IMR-90 (cell line): Measurements from ENCODE around the gene PCSK2. TPM values are rescaled to one million over a fixed set of nuclear protein-coding genes. Genes with fewer than 3 reads are reported as not detected.

Source experiments
- ATAC-seq: fragments of 200-7000 bp; cut with Tn5 transposase; 2 replicates; pipeline ENCODE4 v1.9.1; 2020; ENCODE audit warnings: low read depth, mild to moderate bottlenecking, moderate library complexity
- BruUV-seq: library from RNA; stranded (reverse); fragments of 400-500 nt; replicated peaks from 2 replicates; lab custom pipeline; 2021; lab: Mats Ljungman, UMichigan
- CTCF ChIA-PET: fragments of 300-600 bp; formaldehyde crosslinking; extraction: SDS; loops from one replicate; lab custom pipeline; 2021; ENCODE audit warnings: antibody characterized with exemption; lab: Yijun Ruan, JAX
- POLR2A ChIA-PET: fragments of 300-600 bp; sonication (Branson Sonifier 250); formaldehyde crosslinking; loops from one replicate; lab custom pipeline; 2022; ENCODE audit warnings: antibody characterized with exemption; ENCODE audit not compliant: unreplicated experiment; lab: Charles Lee
- DNase-seq: peaks from one replicate; pipeline ENCODE4 v3.0.0; 2013
- H2AFZ ChIP-seq: replicated peaks from 2 replicates; pipeline ENCODE3; 2013; ENCODE audit warnings: low read length, mild to moderate bottlenecking; ENCODE audit not compliant: poor library complexity
- H2AK5ac ChIP-seq: 2 replicates; pipeline ENCODE4 v1.6.1; 2013; ENCODE audit warnings: low read depth, low read length, inconsistent platforms
- H2AK9ac ChIP-seq: replicated peaks from 2 replicates; pipeline ENCODE3; 2013; ENCODE audit warnings: mild to moderate bottlenecking, low read depth, low read length, moderate library complexity; ENCODE audit not compliant: poor library complexity
- H2BK120ac ChIP-seq: 2 replicates; pipeline ENCODE4 v1.6.1; 2013; ENCODE audit warnings: low read depth, low read length, inconsistent platforms
- H2BK15ac ChIP-seq: 3 replicates; pipeline ENCODE4 v1.6.1; 2013; ENCODE audit warnings: low read depth, low read length, inconsistent platforms
- H2BK20ac ChIP-seq: 2 replicates; pipeline ENCODE4 v1.6.1; 2013; ENCODE audit warnings: low read depth, mild to moderate bottlenecking, inconsistent platforms, low read length, moderate library complexity
- H2BK5ac ChIP-seq: 2 replicates; pipeline ENCODE4 v1.6.1; 2013; ENCODE audit warnings: mild to moderate bottlenecking, low read depth, low read length, inconsistent platforms; ENCODE audit not compliant: poor library complexity, severe bottlenecking
- H3K14ac ChIP-seq: replicated peaks from 2 replicates; pipeline ENCODE4 v1.6.1; 2013; ENCODE audit warnings: low read depth, low read length, inconsistent platforms
- H3K18ac ChIP-seq: 2 replicates; pipeline ENCODE4 v1.6.1; 2013; ENCODE audit warnings: low read depth, low read length, control low read depth
- H3K23ac ChIP-seq: 2 replicates; pipeline ENCODE4 v1.6.1; 2013; ENCODE audit warnings: low read depth, low read length, inconsistent platforms
- H3K27ac ChIP-seq: 2 replicates; pipeline ENCODE4 v1.5.1; 2013; ENCODE audit warnings: mild to moderate bottlenecking, control low read depth, low read length; ENCODE audit not compliant: insufficient read depth
- H3K27me3 ChIP-seq: 2 replicates; pipeline ENCODE4 v1.6.1; 2013; ENCODE audit warnings: low read length; ENCODE audit not compliant: control insufficient read depth, insufficient read depth
- H3K36me3 ChIP-seq: 2 replicates; pipeline ENCODE4 v1.6.1; 2013; ENCODE audit warnings: low read length, mixed read lengths; ENCODE audit not compliant: control insufficient read depth, insufficient read depth
- H3K4ac ChIP-seq: 2 replicates; pipeline ENCODE4 v1.6.1; 2013; ENCODE audit warnings: low read depth, low read length, inconsistent platforms
- H3K4me1 ChIP-seq: 2 replicates; pipeline ENCODE4 v1.6.1; 2013; ENCODE audit warnings: low read length, mixed read lengths; ENCODE audit not compliant: control insufficient read depth, insufficient read depth
- H3K4me2 ChIP-seq: 2 replicates; pipeline ENCODE4 v1.6.1; 2013; ENCODE audit warnings: low read depth, mild to moderate bottlenecking, control low read depth, low read length, moderate library complexity
- H3K4me3 ChIP-seq: 2 replicates; pipeline ENCODE4 v1.5.1; 2013; ENCODE audit warnings: low read depth, mild to moderate bottlenecking, control low read depth, low read length, moderate library complexity; ENCODE audit not compliant: insufficient read depth
- H3K56ac ChIP-seq: 2 replicates; pipeline ENCODE4 v1.6.1; 2013; ENCODE audit warnings: low read length, inconsistent platforms; ENCODE audit not compliant: insufficient read depth; ENCODE audit errors: extremely low read depth
- H3K79me1 ChIP-seq, 2 experiments: 2 replicates each; pipeline ENCODE4 v1.6.1; 2013; ENCODE audit warnings: low read length in 2 of 2, inconsistent platforms in 1 of 2, low read depth in 1 of 2
- H3K9ac ChIP-seq: 2 replicates; pipeline ENCODE4 v1.6.1; 2013; ENCODE audit warnings: low read depth, low read length, control low read depth
- H3K9me1 ChIP-seq: 2 replicates; pipeline ENCODE4 v1.6.1; 2013; ENCODE audit warnings: low read length, inconsistent platforms; ENCODE audit not compliant: insufficient read depth
- H3K9me3 ChIP-seq: 2 replicates; pipeline ENCODE4 v1.6.1; 2013; ENCODE audit warnings: low read length; ENCODE audit not compliant: control insufficient read depth, insufficient read depth
- H4K20me1 ChIP-seq: 2 replicates; pipeline ENCODE4 v1.6.1; 2013; ENCODE audit warnings: low read length, inconsistent platforms; ENCODE audit not compliant: insufficient read depth
- H4K5ac ChIP-seq: 2 replicates; pipeline ENCODE4 v1.6.1; 2013; ENCODE audit warnings: mild to moderate bottlenecking, low read depth, low read length, control low read depth
- H4K8ac ChIP-seq, 2 experiments: 2 replicates each; pipeline ENCODE4 v1.6.1; 2013; ENCODE audit warnings: low read depth in 2 of 2, low read length in 2 of 2, control low read depth in 1 of 2, inconsistent platforms in 1 of 2
- H4K91ac ChIP-seq: 2 replicates; pipeline ENCODE4 v1.6.1; 2013; ENCODE audit warnings: low read depth, low read length, inconsistent platforms; ENCODE audit not compliant: insufficient read depth
- RFX5 ChIP-seq: IDR thresholded peaks from 2 replicates; pipeline ENCODE4 v1.8.0; 2012; ENCODE audit warnings: low read depth, mild to moderate bottlenecking, low read length, moderate library complexity
- WGBS, 2 experiments: methylation state at CpG; one replicate each; pipeline versions ENCODE4 v1.1.5 to v1.1.7; 2013; ENCODE audit warnings: missing lambda C conversion rate in 2 of 2; ENCODE audit not compliant: insufficient read length in 1 of 2; ENCODE audit errors: extremely low coverage in 2 of 2; 5-methylcytosine and 5-hydroxymethylcytosine counted together
- dilution Hi-C: fragments of 300-500 bp; cut with HindIII; formaldehyde crosslinking; loops from one replicate; pipeline ENCODE4 v1.14.3; 2018; ENCODE audit warnings: low sequenced_read_pairs; ENCODE audit not compliant: unreplicated experiment
- in situ Hi-C: fragments of 300-500 bp; cut with MboI; formaldehyde crosslinking; loops from 3 replicates; pipeline ENCODE4 v1.14.3; 2019; ENCODE audit warnings: low sequenced_read_pairs, inconsistent platforms, mixed read lengths
- intact Hi-C: fragments of 100-400 bp; cut with micrococcal nuclease; formaldehyde crosslinking; loops from 2 replicates; pipeline ENCODE4 v1.10.0; 2022
- polyA plus RNA-seq, 3 experiments: library from polyadenylated mRNA; depleted of rRNA; stranded (reverse); fragments of >200 nt; gene quantifications; 2 replicates each; pipeline ENCODE4 v1.2.3, GENCODE V29; 2012; ENCODE audit warnings: low replicate concordance in 1 of 3
- total RNA-seq: library from RNA; depleted of rRNA; stranded (reverse); fragments of >200 nt; gene quantifications from 2 replicates; pipeline ENCODE4 v1.2.3, GENCODE V29; 2012

PCSK2 gene
- total and polyA plus RNA-seq, 2 of the 4 experiments (the other 2 are of a cell fraction) = not detected

- H2AK5ac ChIP-seq = no peak overlapping the region
- no peak overlapping the region for H2BK20ac ChIP-seq
- no peak overlapping the region for H4K91ac ChIP-seq
- no peak overlapping the region for H2AFZ ChIP-seq
- H3K18ac ChIP-seq = no peak overlapping the region
- no peak for TF ChIP-seq RFX5
- no peaks in the 10 kb centered on the region for H4K20me1 ChIP-seq
- intact Hi-C loops = no loop called here
- no peak for ATAC-seq
- BruUV-seq = no TSS peak
- no peak overlapping the region for H3K4me3 ChIP-seq
- H3K27me3 ChIP-seq = peaks cover 8% of the 10 kb centered on the region
- no CpG with 5 or more reads among the region's 2 CpGs for WGBS, 2 experiments
- H3K56ac ChIP-seq = no peak overlapping the region
- H3K79me1 ChIP-seq = no peaks in the 10 kb centered on the region
- in situ Hi-C loops = no loop called here
- no peak overlapping the region for H3K4me2 ChIP-seq
- H3K9ac ChIP-seq = no peak overlapping the region
- POLR2A ChIA-PET = no interaction called here
- DNase-seq = no peak
- H3K9me1 ChIP-seq = no peaks in the 10 kb centered on the region
- H3K27ac ChIP-seq = no peak overlapping the region
- no peaks in the 10 kb centered on the region for H3K4me1 ChIP-seq
- H4K8ac ChIP-seq = no peak overlapping the region
- no peak overlapping the region for H3K4ac ChIP-seq
- no peaks in the 10 kb centered on the region for H3K9me3 ChIP-seq
- no peak overlapping the region for H4K5ac ChIP-seq
- no peak overlapping the region for H3K23ac ChIP-seq
- H3K36me3 ChIP-seq = no peaks in the 10 kb centered on the region
- dilution Hi-C loops = no loop called here
- no peak overlapping the region for H2AK9ac ChIP-seq
- H2BK15ac ChIP-seq = no peak overlapping the region
- no peak overlapping the region for H2BK120ac ChIP-seq
- no peak overlapping the region for H3K14ac ChIP-seq
- CTCF ChIA-PET = no interaction called here
- H2BK5ac ChIP-seq = no peak overlapping the region
Observed at GRCh38 chr20:17326096-17326495, 99.3 kb downstream of the PCSK2 start.
